Measurements from ENCODE around the gene CRMP1.
"Not testable (repeated sequence)": the region's sequence is repeated elsewhere in the genome, so short reads cannot be mapped to it uniquely, and the experiment has no call there.

CRMP1 gene

DNA sequence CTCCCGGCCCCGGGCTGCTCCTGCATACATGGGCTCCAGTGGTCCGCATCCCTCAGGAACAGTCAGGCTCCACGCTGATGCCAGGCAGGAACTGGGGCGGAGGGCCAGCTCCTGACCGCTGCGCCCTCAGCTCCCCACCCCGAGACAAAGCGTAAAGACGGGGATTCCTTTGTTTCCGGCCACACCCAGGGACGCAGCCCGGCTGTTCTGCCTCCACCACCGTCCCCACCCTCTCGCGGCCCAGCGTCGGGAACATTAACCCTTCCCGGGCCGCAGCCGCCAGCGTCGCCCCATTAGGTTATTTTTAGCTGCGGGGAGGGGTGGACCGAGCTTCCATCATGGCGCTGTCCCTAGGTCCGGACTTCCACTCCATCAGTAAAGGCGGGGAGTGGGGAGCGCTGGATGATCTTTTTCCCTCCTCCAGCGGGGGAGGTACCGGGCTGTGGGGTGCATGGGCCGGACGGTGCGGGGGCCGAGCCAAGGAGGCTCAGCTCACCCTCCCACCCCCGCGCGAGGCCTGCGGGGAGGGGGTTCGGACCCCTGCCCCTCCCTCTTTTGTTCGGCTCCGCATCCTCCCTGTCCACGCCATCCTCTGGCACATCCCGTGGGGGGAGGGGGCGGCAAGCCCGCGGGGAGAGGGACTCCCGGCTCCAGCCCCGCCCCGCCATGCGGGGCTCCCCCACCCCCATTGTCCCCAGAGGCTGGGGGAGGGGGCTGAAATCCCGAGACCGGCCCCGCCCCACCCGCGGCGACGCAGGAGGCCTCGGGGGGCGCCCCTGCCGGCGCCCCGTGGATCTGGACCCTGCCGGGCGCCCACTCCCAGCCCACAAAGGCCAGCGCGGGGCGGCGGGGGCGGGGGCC, 5.3 kb downstream of the CRMP1 start:
- no peak for FAIRE-seq

DNA sequence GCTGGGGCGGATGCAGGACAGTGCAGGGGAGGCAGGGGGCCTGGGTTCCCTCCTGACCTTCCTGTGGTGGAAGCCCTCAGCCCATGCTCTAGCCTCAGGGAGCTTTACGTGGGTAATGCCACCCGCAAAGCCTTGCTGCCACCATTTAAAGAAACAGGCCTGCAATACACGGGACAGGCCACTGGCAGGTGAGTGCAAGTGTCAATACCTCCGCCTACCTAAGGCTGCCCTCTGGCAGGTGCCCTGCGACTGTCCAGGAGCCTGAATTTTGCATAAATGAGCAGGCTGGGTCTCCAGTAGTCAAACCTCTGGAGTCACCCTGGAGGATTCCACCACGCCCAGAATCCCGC, 5.9 kb downstream of the CRMP1 start:
- no peak for FAIRE-seq

DNA sequence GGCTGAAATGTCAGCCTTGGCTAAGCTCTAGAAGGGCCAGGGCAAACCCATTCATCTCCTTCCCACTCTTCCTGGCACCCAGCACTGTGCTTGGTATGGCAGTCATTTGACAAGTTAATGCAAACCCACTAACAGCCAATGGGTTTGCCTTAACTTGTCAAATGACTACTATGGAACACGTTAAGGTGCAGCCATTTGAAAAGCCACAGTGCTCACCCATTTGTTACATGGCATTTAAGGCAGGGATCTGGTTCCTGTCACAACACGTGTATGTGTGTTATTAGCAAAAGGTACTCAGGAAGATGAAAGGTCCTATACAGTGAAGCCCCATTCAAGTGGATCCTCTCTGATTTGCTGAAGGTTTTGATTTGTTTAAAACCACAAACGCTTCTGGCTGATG, 7.2 kb downstream of the CRMP1 start:
- no peak for FAIRE-seq

DNA sequence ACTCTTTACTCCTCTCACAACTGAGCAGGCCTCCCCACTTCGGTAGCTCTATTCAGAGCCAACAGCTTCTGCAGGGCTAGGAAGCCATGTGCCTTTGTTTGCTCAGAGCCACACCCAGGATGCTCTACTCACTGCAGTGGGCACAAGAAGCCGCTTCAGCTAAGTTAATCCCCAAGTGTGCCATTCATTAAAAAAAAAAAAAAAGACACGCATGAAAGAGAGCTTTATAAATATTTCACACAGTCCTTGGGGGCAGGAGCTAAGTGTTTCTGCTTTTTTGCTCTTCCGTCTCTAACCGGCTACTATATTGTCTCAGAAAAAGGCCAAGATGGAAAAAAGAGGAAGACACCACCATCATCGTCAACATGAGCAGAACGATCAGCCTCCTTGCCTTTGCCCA, 8.1 kb downstream of the CRMP1 start:
- FAIRE-seq, result no peak

DNA sequence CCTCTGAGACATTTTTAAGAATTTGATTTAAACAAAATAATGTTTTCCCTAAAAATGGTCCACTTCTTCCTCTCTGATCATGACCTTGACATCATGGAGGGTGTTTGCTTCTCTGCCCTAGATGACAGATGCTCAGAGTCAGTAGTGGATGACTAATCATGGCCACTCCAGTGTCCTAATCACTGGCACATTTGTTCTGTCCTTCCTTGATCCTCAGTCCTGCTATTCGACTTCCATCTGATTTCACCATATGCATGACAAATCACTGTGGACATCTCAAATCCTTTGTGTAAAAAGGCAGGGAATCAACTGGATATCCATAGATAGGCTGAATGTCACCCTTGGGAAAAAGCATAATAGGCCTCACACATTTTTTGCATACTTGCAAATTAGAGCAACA, 9.0 kb downstream of the CRMP1 start:
- no peak for FAIRE-seq

DNA sequence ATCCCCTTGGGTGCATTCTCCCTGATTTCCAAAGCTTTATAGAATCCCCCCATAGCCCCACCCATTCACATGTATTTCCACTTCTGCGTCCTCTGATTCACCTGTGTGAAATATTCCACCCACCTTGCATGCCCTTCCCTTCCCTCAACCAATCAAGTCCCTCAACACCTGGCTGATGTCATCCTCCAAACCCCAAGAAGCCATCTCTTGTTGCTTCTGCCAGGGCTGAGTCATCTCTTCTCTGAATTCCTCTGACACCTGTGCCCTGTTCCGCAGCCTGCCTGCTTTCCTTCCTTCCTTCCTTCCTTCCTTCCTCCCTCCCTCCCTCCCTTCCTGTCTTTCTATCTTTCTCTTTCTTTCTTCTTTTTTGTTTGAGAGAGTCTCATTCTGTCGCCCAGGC, 9.9 kb downstream of the CRMP1 start:
- no peak for FAIRE-seq

DNA sequence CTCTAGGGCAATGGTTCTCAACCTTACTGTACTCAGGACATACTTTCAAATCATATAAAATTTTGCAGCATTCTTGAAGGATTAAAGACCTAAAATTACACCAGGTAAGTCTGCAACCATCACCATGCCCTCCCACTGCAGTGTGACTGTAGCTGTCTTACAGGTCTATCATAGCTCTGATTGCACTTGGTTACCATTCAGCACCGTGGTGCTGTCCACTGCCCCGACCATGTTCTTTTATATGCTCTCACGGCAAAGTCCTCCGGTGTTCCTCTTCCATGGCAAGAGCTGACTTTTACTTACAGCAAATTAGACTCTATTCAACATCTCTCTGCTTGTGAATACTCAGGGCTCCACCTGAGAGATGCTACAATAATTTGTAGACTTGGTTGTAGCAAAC, 11.5 kb downstream of the CRMP1 start:
- FAIRE-seq, result no peak

DNA sequence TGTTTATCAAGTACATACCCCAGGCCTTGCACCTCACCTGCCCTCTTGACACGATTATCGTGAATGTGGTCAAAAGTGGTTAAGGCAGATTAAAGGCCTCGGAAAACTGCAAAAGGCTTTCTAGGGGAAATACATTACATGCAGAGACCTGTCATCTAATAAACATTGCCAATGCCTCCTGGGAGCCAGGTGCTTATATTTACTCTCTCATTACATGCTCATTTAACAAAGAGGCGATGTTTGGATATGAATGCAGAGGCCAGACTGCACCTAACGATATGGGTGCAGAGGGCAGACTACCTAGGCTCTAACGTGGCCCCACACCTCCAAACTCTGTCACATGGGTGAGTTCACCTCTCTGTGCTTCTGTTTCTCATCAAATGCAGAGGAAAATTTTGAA, 14.5 kb downstream of the CRMP1 start:
- no peak for FAIRE-seq

DNA sequence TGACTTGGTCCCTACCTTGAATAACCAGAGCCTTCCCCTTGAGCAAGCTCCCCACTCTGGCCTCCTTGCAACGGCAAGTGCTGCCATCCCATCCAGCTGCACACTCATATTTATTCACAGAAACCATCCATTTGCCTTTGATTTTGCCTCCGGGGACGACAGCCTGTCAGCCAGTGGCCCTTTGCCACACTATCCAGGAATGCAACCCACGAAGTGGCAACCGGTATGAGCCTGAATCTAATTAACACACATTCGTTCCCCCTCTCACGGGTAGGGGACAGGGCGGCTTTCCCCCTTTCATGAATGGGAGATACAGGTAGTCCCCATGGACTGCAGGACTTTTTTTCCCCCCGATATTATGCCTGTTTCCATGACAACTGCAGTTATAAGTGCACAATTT, 15.5 kb downstream of the CRMP1 start:
- FAIRE-seq, result no peak

DNA sequence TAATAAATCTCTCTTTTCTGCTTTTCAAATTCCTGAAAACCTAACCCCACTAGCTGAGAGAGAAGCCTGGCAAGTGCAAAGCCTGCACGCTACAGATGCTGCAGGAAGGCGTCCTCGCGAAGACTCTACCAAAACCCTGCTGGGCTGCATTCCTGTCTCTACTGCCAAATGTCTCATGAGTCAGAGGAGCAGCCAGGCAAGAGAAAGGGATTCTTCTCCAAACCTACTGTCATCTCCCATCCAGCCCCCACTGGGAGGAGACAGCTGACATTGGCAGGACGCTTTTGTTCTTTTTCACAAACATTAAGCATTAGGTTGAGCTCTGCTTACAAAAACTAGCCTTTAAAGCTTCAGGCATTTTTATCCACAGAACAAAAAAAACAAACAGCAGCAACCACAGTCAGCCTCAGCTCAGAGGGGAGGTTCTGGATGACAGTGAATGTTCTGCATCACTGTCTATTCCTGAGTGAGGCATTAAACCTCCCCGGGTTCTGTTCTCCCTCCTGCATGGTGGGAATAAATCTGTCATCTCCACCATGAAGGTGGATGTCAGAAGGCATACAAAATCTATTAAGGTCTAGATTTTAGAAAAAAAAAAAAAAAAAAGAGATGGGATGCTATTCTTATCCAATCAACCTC, 18.0 kb downstream of the CRMP1 start:
- FAIRE-seq, result no peak

DNA sequence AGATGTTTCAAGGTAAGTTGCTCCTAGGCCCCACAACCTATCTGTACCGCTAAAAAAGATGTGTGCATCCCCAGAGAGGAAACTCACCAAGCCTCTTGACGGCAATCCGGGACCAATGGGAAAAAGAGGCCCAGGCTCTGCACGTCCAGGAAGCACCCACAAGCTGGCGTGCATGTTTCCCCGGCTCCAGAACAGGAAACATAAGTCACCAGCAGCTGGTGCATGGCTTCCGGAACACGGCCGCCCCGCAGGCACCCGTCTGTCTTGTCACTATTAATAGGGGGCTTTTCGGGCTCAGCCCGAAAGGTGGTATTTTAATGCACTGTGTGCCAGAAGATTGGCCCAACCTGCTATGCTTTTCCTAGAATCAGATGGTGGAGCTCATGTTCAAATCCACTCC, 22.2 kb downstream of the CRMP1 start:
- FAIRE-seq, result no peak

DNA sequence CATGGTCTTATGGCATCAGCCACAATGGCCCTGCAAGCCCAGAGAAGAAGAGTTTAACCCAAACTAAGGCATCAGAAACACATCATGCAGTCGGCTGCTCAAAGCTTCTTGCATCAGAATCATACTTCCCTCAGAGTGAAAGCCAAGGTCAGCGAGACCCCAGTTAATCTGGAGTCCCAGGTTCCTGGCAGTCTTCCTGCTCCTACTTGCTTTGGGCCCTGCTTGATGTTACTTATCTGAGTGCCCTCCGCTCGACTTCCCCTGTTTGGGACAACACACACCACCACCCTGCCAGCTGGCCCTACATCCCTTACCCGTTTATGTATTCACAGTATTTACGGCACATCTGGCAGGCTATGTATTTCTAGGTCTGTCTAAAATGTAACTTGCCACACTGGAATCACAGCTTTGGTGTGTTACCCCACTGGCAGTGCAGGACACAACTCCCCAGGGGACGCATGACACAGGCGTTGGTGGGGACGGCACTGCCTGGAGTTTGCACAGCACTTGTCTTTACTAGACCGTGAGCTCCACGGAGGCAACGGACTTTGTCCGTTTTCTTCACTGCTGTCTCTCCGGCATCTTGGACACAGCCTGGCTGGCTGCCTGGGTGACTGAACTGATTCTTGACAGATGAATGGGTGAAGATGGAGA, 22.8 kb downstream of the CRMP1 start:
- no peak for FAIRE-seq

DNA sequence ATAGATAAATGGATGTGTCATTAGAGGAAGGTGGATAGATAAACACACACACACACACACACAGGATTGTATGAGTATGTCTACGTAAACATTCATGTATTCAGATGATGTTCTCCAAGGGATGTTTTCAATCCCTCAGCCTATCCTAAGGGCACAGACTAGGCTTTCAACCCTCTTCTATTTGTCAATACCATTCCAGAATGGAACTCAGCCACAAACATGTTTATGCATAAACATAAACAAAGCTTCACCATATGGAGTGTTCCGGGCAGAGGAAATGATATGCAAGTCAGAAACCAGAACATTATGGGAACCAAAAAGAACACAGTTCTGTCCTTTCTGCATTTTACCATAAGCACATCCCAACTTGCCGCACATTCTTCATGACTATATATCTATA, 25.0 kb downstream of the CRMP1 start:
- no peak for FAIRE-seq

DNA sequence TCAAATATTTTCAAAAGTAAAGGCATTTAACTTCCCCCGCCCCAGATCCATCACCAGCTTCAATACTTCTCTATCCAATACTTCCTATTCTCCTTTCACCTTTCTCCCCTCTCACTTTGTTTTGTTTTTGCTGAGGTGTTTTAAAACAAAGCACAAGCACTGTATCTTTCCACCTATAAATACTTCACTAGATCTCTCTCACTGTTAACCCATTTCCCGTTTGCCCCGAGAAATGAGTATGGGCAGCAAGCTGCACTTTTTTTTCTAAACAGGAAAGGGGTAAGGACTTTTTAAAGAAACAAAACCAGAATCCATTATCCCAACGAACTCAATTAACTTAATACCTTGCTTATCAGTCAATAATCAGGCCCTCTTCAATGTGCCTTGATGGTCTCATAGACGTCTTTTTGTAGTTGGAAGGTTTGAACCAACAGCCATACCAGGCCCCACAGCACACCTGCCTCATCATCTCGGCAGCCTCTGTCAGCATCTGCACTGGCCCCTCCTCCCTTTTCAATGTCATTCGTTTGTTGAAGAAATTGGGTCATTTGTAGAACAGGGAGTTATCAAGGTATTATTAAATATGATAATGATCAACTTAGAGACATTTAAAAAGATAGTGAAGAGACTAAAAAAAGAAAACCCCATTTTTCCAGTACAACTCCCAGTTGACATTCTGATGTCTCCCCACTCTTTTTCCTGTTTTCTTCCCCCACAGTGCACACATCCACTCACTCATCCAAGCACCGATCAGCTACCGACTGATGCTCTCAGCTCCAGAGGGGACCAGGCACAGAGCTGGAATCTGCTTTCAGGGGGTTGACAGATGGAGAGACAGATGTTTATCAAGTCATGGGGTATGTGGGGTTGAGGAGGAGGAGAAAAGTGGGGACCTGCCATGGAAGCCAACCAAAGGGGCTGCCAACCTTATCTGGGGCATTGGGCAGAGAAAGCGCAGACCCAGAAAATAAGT, 25.8 kb downstream of the CRMP1 start:
- no peak for FAIRE-seq

DNA sequence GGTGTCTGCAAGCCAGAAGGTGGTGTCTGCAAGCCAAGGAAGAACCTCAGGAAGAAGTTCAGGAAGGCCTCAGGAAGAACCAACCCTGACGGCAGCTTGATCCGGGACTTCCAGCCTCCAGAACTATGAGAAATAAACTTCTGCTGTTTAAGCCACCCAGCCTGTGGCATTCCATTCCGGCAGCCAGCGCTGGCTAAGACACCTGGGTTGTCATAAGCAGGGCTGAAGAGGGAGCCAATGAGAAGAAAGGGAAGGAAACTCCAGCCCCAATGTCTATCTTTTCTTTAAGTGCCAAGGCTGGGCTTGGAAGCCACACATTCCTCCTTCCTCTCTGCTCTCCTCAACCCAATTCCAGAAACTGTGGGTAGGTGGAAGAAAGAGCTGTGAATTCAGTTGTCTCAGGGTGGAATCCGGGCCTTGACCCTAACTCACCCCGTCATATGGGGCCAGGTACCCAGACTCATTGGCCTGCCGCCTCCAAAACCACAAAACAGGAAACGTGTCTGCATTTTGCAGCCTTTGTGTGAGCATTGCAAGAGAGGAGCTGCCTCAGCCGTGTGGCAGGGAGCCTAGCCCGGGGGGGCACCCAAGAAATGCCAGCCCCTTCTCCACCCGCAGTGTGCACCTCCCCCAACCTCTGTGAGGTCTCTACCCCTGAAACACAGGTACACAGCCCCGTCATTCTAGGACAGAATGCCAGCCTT, 26.8 kb downstream of the CRMP1 start:
- no peak for FAIRE-seq

DNA sequence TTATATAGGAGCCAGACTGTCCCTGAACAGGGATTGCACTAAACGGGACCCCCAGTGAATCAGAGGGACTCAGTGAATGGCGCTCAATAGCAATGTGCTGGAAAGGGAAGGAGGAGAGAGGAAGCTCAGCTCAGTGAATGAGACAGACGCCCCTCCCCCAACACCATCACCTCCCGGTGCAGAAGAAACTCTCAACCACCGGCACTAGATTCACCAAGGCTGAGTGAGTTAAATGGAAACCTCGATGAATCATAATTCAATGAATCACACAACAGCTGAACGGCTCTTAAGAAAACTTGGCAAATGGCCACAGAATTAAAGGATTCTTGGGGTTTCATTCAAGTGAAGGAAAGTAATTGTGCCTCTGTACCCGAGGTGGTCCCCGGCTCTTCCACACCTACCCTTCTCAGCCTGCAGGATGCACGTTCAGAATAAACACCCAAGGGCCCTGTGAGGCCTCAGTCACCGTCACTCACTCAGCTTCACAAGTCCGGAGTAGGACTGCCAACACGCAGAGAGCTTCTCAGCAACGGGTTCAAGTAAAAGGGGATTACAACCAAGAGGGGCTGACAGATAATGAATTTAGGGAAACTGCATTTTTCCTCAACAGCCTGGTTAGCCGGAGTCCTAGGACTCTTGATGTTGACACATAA, 29.3 kb downstream of the CRMP1 start:
- no peak for FAIRE-seq

DNA sequence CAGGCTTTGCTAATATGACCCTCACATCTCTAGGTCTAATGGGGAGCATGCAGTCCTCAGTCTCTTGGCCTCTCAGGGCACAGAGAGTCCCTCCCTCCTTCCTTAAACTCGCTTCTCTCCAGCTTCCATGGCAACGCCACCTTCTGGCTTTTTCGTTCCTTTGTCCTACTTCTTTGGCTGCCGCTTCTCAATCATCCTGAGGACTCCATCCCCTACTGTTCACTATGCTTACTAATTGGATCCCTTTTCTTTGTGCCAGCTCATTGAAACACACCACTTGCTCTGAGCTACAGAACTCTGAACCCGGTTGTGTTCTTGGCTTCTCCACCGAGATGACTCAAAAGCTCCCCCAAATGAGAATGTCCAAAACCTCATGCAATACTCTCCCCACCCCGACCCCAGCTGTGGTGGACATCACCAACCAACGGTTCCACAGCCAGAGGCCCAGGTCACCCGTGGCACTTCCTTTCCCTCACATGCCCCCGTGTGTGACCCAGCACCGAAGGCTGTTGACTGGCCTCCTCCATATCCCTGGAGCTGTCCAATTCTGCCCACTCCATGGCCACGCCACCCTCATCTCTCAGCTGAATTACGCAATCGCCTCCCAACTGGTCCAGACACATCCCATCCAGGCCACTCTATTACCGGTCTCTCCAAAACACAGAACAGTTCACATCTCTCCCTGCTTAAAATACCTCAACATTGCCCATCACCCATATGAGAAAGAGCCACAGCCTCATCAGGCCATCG, 34.7 kb downstream of the CRMP1 start:
- FAIRE-seq, result no peak

DNA sequence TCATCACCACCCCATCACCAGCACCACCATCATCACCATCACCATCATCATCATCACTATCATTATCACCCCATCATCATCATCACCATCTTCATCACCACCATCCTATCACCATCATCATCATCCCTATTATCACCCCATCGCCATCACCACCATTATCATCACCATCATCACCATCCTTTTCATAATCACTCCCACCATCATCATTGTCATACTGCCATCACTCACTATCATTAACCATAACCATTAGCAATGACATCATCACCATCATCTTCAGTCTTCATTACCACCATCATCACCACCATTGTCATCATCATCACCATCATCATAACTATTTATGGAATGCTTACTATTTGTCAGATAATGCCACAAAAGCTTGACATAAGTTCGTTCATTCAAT, 35.7 kb downstream of the CRMP1 start:
- FAIRE-seq, result no peak

DNA sequence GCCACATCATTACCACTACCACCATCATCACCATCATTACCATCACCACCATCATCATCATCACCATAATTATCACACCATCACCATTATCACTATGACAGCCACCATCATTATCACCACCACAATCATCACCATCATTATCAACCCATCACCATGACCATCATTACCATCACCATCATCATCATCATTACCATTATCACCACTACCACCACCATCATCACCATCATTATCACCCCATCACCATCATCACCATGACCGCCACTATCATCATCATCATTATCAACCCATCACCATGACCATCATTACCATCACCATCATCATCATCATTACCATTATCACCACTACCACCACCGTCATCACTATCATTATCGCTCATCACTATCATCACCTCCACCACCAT, 36.5 kb downstream of the CRMP1 start:
- FAIRE-seq, result not testable (repeated sequence)

DNA sequence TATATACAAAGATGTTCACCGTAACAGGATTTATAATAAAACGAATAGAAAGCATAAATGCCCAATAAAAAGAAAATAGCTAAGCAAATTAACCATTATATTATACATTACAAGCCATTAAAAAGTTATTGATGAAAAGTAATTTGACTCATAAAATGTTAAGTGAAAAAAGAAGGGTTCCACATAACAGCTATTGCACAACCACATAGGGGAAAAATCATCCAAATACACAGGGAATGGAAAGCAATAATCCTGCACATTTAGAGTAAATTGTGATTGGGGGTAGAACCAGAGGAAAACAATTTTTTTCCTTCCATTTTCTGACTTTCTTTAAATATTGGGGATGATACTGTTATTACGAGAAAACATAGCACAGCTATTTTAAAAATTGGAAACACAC, 38.0 kb downstream of the CRMP1 start:
- FAIRE-seq, result no peak

Data from TTC549 (cell line).